Measurements from ENCODE around the gene ERICH4. TPM values are rescaled to one million over a fixed set of nuclear protein-coding genes. Genes with fewer than 3 reads are reported as not detected.
"Not testable (repeated sequence)": the region's sequence is repeated elsewhere in the genome, so short reads cannot be mapped to it uniquely, and the experiment has no call there.

Gene ERICH4
- polyA plus RNA-seq, 5 donors, result 0.44 to 0.75 (median 0.55) TPM

DNA sequence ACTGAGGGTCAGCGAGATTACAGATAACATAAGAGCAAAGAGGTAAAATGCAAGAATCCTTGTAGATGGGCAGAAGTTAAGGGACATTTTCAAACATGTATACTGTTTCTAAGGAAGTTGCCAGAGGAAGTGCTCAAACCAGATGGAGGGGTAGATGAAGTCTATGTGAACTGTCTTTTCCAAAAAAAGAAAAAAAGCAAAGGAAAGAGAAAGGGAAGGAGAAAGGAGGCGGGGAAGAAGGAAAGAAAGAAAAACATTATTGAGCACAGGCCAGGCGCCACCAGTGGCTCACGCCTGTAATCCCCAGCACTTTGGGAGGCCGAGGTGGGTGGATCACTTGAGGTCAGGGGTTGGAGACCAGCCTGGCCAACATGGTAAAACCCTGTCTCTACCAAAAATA, 8.5 kb upstream of the ERICH4 start:
- no peak for DNase-seq

DNA sequence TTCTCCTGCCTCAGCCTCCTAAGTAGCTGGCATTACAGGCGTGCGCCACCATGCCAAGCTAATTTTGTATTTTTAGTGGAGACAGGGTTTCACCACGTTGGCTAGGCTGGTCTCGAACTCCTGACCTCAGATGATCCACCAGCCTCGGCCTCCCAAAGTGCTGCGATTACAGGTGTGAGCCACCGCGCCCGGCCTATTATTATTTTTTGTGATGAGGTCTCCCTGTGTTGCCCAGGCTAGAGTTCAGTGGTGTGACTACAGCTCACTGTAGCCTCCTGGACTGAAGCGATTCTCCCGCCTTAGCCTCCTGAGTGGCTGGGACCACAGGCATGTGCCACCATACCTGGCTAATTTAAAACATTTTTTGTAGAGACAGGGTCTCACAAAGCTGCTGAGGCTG, 7.6 kb upstream of the ERICH4 start:
- DNase-seq, result not testable (repeated sequence)

GRCh38 chr19:41435936-41436673, 6.9 kb upstream of the ERICH4 start:
- no peak for DNase-seq

DNA sequence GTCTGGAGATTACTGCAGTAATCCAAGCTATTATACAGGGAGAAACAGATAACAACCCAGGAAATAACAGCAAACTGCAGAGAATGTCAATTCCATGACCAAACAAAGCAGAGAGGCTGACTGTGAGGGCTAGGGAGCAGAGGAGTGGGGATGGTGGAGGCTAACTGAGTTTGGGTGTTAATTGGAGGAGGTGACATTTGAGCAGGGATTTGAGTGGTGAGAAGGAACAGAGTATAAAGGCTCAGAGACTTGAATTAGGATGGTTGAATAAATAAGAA, 6.3 kb upstream of the ERICH4 start:
- DNase-seq, result no peak

- DNase-seq, result no peak
These were observed 4.9 kb upstream of the ERICH4 start for GRCh38 chr19:41437944-41438574.

DNA sequence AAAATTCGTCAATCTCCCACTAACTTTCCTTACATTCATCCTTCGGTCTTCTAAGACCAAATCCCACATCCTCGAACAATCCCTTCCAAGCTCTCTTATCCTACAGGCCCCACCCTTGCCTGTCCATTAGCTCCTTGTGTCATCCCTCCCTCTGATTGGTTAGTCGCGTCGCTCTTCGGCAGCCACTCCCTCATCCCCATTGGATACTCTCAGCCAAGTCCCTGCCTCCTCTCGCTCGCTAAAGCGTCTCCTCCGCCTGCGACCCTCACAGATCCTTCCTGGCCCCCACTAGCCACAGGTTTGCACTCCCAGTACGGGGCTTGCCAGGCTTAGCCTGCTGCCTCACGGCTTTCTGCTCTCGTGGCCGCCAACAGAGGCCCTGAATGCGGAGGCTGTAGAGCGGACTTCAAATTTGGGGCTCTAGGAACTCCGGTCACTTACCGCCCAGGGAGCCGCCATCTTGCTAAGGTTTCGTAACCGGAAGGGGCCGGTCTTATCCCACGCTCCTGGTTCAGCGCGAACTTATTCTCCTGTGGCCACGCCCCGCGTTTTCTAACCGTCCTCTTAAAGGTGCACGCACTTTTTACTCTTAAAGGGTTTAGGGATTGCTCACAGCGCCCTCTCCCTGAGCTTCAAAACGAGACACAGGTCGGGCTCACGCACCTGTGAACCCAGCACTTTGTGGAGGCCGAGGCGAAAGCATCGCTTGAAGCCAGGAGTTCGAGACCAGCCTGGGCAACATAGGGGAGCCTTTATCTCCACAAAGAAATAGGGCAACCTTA, 3.3 kb upstream of the ERICH4 start, which contains the start of gene DMAC2:
Gene DMAC2 (minus strand): TSS at position 472 of the 782 bp plus-strand sequence. CDS start 13 bp downstream, at position 459.
- DNase-seq, result peak; percentile 95 to 96

- DNase-seq, result no peak
These were observed 1.5 kb upstream of the ERICH4 start for GRCh38 chr19:41441321-41441945.

- DNase-seq, result no peak
These were observed 978 bp downstream of the ERICH4 start for GRCh38 chr19:41443813-41444455.

DNA sequence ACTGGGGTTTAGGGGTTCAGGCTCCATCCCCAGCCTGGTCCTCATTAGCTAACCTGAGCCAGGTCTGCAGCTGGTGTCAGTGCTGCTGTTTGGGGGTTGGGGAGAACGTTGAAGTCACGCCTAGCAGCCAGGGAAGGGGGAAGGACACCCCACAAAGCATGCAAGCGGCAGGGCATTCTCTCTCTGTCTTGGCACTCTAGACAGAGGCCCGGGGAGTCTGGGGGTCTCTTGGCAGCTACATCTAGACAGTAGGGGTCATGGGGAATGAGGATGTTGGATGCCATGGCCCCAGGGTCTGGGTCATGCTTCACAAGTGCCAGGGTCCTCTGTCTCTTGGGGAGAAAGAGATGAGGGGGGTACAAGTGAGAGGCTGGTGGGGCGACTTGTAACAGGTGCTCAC, 2.6 kb downstream of the ERICH4 start:
- DNase-seq, result no peak

GRCh38 chr19:41447732-41448332, 4.9 kb downstream of the ERICH4 start:
- no peak for DNase-seq

DNA sequence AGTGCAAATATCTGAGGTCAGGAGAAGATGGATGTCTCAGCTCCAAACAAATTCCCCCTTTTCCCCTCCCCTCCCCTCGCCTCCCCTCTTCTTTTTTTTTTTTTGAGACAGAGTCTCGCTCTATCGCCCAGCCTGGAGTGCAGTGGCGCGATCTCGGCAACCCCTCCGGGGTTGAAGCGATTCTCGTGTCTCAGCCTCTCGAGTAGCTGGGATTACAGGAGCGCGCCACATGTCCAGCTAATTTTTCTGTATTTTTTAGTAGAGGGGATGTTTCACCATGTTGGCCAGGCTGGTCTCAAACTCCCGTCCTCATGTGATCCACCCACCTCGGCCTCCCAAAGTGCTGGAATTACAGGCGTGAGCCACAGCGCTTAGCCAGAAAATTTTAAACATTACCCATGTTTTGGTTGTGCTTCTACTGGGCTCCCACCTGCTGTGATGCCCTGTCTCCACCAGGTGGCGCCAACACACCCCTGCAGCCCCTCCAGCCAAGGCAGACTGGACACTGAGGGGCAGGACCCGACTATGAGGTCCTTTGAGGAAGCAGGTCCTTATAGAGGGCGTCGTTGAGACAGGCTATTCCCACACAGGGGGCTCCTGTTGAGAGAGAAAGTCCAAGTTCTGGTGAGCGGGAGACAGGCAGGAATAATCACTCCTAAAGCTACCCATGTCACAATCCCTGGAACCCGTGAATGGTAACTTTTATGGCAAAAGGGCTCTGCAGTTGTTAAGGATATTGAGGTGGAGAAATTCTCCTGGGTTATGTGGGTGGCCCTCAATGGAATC, 6.3 kb downstream of the ERICH4 start:
- DNase-seq, result peak; percentile 58 to 69

DNA sequence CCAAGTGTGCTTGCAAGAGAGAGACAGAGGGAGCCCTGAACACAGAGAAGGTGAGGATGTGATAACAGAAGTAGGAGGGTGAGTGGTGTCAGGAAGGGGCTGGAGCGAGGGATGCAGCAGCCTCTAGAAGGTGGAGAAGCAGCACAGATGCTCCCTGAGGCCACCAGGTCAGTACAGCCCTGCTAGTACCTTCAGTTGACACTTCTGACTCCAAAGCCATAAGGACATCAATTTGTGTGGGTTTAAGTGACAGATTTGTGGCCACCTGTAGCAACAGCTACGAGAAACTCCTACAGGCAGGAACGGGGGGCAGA, 6.9 kb downstream of the ERICH4 start:
- DNase-seq, result no peak

DNA sequence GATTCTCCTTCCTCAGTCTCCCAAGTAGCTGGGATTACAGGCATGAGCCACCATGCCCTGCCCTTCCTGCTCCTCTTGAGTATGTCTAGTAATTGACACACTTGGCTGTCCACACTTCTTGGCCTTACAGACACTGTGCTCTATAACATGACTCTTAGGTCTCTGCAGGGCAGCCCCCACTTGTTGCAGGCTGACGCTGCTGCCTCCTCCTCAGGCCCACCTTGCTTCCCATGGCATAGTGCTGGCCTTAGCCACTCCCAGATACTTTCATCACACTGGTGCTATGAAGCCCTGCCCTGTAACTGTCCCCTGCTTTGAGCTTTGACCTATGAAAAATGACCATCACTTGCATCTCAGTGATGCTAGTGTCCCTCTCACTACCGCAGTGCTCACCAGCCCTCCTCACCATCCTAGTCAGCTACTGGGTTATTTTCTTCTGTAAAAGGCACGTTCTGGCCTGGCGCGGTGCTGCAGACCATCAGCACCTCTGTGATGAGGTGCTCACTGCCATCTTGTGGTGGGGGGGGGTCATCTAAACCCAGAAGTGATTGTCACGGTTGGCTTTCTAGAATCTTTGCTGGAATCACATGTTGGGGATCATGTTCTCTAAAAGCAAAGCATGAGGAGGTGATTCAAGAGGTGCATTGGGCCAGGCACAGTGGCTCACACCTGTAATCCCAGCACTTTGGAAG, 9.8 kb downstream of the ERICH4 start:
- no peak for DNase-seq

- DNase-seq, result no peak
These were observed 13.0 kb downstream of the ERICH4 start for GRCh38 chr19:41455936-41456335.

- peak in 1 of 2 donors; percentile 46 for DNase-seq
These were observed 13.5 kb downstream of the ERICH4 start for GRCh38 chr19:41456342-41456918.

DNA sequence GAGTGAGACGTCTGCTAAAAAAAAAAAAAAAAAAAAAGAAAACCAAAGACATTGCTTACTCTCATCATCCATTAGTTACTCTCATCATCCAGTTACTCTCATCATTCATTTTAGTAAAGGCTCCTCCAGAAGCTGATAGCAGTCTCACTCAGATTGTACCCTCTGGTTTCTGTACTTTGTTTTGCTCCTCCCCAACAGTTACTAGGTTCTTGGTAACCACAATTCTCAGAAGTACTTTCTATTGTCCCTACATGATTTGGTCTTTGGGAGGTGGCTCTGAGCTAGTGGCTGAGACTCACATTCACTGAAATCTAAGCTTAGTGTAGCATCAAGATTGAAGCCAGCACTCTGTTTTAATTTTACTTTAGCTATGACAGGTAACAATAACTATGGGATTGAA, 14.3 kb downstream of the ERICH4 start:
- no peak for DNase-seq

DNA sequence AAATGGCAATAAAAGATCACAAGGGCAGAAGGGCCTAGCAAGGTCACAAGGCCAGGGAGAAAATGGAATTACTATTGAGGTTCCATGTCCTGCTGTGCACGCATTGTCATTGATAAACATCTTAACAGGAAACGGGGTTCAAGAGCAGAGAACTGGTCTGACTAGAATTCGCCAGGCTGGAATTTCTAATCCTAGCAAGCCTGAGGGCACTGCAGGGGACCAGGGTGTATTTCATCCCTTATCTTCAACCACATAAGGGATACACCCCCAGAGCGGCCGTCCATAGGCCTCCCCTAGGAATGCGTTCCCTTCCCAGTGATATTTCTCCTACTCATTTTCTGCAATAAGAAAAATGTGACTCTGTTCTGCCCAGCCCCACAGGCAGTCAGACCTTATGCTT, 19.5 kb downstream of the ERICH4 start:
- DNase-seq, result no peak

- DNase-seq, result not testable (repeated sequence)
These were observed 20.6 kb downstream of the ERICH4 start for GRCh38 chr19:41463257-41464256.

Data from right lung (tissue), 5 donors.